ENCODE measurements around the gene ELL.

ELL gene

GRCh38 chr19:18442941-18443340 is 78.9 kb downstream of the ELL start:
- no peak for DNase-seq

GRCh38 chr19:18441804-18442788 is 79.8 kb downstream of the ELL start:
- DNase-seq = no peak

GRCh38 chr19:18440936-18441803 is 80.7 kb downstream of the ELL start:
- DNase-seq = no peak

- peak; percentile 52 for DNase-seq
Observed at GRCh38 chr19:18440415-18440877, 81.4 kb downstream of the ELL start.

- DNase-seq = no peak
Observed at GRCh38 chr19:18439910-18440237, 82.0 kb downstream of the ELL start.

- DNase-seq = no peak
Observed at GRCh38 chr19:18439025-18439909, 82.6 kb downstream of the ELL start.

GRCh38 chr19:18438331-18439024 is 83.4 kb downstream of the ELL start:
- DNase-seq = no peak

- DNase-seq = peak; percentile 58
Observed at GRCh38 chr19:18437491-18438330, 84.2 kb downstream of the ELL start, which contains the start of gene ISYNA1. ISYNA1 (minus strand) TSS chr19:18438133; CDS start chr19:18437979, 154 bp downstream.

- peak; percentile 77 for DNase-seq
Observed at GRCh38 chr19:18436671-18437490, 85.0 kb downstream of the ELL start.

GRCh38 chr19:18435842-18436670 is 85.8 kb downstream of the ELL start:
- no peak for DNase-seq

GRCh38 chr19:18435178-18435841 is 86.6 kb downstream of the ELL start:
- DNase-seq = no peak

GRCh38 chr19:18434411-18435175 is 87.3 kb downstream of the ELL start:
- DNase-seq = no peak

- no peak for DNase-seq
Observed at GRCh38 chr19:18433735-18434398, 88.0 kb downstream of the ELL start.

- no peak for DNase-seq
Observed at GRCh38 chr19:18433015-18433691, 88.7 kb downstream of the ELL start.

GRCh38 chr19:18432275-18433014 is 89.4 kb downstream of the ELL start:
- no peak for DNase-seq
